Measurements from ENCODE around the gene STXBP5L. TPM values are rescaled to one million over a fixed set of nuclear protein-coding genes. Genes with fewer than 3 reads are reported as not detected.
"Not testable (repeated sequence)": the region's sequence is repeated elsewhere in the genome, so short reads cannot be mapped to it uniquely, and the experiment has no call there.

The STXBP5L gene
- total RNA-seq, 4 donors from 2014 or later, result 0.29 to 0.99 (median 0.56) TPM

GRCh38 chr3:121443456-121443855 is 535.5 kb downstream of the STXBP5L start:
- Histone ChIP-seq H3K9me3 (peaks cover 0 to 5% (median 0%) of the 10 kb centered on the region in 4 donors), H3K36me3 (no peaks in the 10 kb centered on the region), H3K4me1 (no peaks in the 10 kb centered on the region), H3K4me3 (no peak overlapping the region), H3K27ac (replicated peaks in 1 of 4) (no peak overlapping the region), H3K27me3 (no peaks in the 10 kb centered on the region)
- TF ChIP-seq CTCF (IDR thresholded peaks at IDR 0.05) (no peak), EP300 (IDR thresholded peaks at IDR 0.05) (no peak), POLR2AphosphoS5 (IDR thresholded peaks at IDR 0.05) (no peak), POLR2A (IDR thresholded peaks at IDR 0.05; ENCODE audit: low read depth) (no peak)
- WGBS, result 82% methylated on average over 1 of the region's 1 CpG
- intact Hi-C loops (cut with DNase I), result no loop called here
- DNase-seq (ENCODE audit: extremely low spot score), result no peak

- WGBS, result 92% methylated on average over 8 of the region's 12 CpGs
Observed at GRCh38 chr3:121451752-121452151, 543.7 kb downstream of the STXBP5L start.

GRCh38 chr3:121462565-121462964 is 554.6 kb downstream of the STXBP5L start:
- Histone ChIP-seq H3K27me3 (no peaks in the 10 kb centered on the region), H3K36me3 (no peaks in the 10 kb centered on the region), H3K27ac (replicated peaks in 1 of 4) (no peak overlapping the region), H3K4me3 (no peak overlapping the region), H3K4me1 (no peaks in the 10 kb centered on the region), H3K9me3 (no peaks in the 10 kb centered on the region)
- TF ChIP-seq CTCF (IDR thresholded peaks at IDR 0.05), result no peak
- TF ChIP-seq EP300 (IDR thresholded peaks at IDR 0.05), result no peak
- no peak for TF ChIP-seq POLR2AphosphoS5 (IDR thresholded peaks at IDR 0.05)
- TF ChIP-seq POLR2A (IDR thresholded peaks at IDR 0.05; ENCODE audit: low read depth), result no peak
- no peak for DNase-seq (ENCODE audit: extremely low spot score)
- intact Hi-C loops (cut with DNase I), result no loop called here
- WGBS, result 96% methylated on average over 3 of the region's 3 CpGs

More at GRCh38 chr3:121451752-121452151, 543.7 kb downstream of the STXBP5L start:
- H3K4me3 ChIP-seq; H3K27me3 ChIP-seq; H3K36me3 ChIP-seq; H3K27ac ChIP-seq (replicated peaks in 1 of 4); DNase-seq (ENCODE audit: extremely low spot score); H3K9me3 ChIP-seq; H3K4me1 ChIP-seq; intact Hi-C loops (cut with DNase I): not testable (repeated sequence)

GRCh38 chr3:121463745-121464144 is 555.7 kb downstream of the STXBP5L start:
- no peaks in the 10 kb centered on the region for H3K27me3 ChIP-seq
- H3K36me3 ChIP-seq, result no peaks in the 10 kb centered on the region
- H3K27ac ChIP-seq (replicated peaks in 1 of 4), result no peak overlapping the region
- TF ChIP-seq POLR2AphosphoS5 (IDR thresholded peaks at IDR 0.05) (no peak), CTCF (IDR thresholded peaks at IDR 0.05) (no peak), EP300 (IDR thresholded peaks at IDR 0.05) (no peak), POLR2A (IDR thresholded peaks at IDR 0.05; ENCODE audit: low read depth) (no peak)
- H3K4me1 ChIP-seq, result no peaks in the 10 kb centered on the region
- DNase-seq (ENCODE audit: extremely low spot score), result no peak
- H3K9me3 ChIP-seq, result no peaks in the 10 kb centered on the region
- intact Hi-C loops (cut with DNase I), result no loop called here
- no peak overlapping the region for H3K4me3 ChIP-seq

- Histone ChIP-seq H3K36me3 (no peaks in the 10 kb centered on the region), H3K27ac (replicated peaks in 1 of 4) (no peak overlapping the region), H3K9me3 (no peaks in the 10 kb centered on the region), H3K4me3 (no peak overlapping the region), H3K27me3 (no peaks in the 10 kb centered on the region), H3K4me1 (no peaks in the 10 kb centered on the region)
- intact Hi-C loops (cut with DNase I), result no loop called here
- 86% methylated on average over 2 of the region's 2 CpGs for WGBS
- no peak for TF ChIP-seq POLR2A (IDR thresholded peaks at IDR 0.05; ENCODE audit: low read depth)
- TF ChIP-seq POLR2AphosphoS5 (IDR thresholded peaks at IDR 0.05), result no peak
- TF ChIP-seq EP300 (IDR thresholded peaks at IDR 0.05), result no peak
- no peak for TF ChIP-seq CTCF (IDR thresholded peaks at IDR 0.05)
- DNase-seq (ENCODE audit: extremely low spot score), result no peak
Observed at GRCh38 chr3:121467085-121467484, 559.1 kb downstream of the STXBP5L start.

All from esophagus muscularis mucosa (tissue), 4 donors.